ENCODE results near the gene TOP1.

The TOP1 gene

DNA sequence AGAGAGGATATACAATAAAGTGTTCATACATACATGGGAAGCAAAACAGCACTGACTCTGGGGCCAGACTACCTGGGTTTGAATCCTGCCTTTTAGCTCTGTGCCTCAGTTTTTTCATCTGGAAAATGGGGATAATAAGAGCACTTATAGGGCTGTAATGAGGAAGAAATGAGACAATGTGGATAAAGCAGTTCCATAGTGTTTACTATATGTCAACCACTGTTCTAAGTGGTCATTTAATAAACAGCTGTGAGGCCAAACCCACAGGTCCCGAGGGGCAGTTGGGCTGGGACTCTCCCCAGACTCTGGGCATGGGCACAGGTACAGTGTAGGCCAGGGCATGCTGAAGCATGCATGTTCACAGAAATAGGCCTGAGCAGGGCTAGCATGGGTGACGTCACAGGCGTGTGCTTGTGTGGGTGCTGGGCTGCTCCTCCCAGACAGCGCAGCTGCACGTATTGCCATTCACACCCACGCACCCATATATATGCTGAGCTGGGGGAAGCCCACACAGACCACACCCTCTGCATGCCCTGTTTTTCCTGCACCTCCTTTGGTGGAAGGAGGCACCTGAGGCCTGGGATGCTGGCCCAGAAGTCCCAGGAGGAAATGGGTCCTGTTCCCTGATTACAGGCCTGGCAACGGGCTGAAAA, 105.2 kb downstream of the TOP1 start:
- no peak for DNase-seq

DNA sequence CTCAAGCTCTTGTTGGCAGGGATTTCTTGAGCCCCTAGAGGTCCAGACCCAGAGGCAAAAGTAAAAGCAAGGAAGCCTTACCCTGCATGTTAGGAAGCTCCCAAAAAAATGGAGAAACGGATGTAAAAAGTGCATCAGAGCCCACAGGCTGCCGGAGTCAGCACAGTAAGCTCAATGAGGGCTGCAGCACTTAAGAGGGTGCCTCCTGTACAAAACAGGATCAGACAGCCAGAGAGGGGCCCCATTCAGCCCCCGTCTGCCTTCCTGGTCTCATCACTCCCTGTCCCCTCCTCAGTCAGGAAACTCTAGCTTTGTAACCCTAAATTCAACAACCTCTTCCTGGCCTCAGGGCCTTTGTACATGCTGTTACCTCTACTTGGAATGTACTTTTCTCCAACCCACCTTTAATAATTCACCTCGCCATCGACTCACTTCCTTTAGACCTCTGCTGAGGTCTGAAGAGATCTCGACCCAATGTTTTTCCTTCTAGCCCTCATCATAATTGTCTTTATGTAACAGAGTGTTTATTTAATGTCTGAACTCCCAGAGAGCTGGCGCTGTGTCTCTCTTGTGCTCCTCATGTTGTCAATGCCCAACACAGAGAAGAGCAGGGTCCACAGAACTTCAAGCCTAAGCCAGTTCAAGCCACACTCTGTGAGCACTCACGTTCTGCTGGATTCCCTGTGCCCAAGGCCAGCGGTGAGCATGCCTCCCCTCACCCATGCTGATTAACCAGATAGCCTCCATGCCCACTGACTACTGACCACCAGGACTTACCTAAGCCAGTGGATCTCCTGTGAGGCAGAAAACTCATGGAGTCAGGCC, 106.0 kb downstream of the TOP1 start:
- no peak for DNase-seq

DNA sequence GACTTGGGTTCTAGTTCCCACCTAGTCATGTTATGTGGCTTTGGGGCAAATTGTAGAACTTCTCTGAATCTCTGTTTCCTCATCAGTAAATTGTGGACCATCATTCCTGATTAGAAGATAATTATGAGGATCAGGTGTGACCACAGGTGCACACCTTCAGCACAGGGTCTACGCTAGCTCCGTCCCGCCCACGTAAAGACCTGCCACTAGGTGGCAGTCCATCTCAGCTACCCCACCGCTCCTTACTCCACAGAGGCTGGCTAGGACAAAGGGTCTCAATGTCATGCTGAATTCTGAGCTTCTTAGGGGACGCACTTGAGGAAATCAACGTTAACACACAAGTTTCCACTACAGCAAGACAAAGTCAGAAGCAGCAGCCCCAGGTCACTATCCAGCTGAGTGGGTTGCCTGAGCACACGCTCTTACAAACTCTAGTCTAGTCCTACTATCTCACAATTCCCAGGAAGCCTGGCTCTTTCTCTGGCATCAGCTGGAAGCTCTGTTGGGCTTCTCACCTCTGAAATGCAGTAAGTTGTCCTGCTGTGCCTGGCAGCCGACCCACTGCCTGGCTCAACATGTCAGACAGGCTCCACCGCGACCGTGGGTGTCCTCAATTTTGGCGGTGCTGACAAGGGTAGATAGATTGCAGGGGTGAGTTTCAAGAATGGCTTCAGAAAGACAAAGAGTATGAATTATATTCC, 106.7 kb downstream of the TOP1 start:
- DNase-seq, result peak; percentile 77

DNA sequence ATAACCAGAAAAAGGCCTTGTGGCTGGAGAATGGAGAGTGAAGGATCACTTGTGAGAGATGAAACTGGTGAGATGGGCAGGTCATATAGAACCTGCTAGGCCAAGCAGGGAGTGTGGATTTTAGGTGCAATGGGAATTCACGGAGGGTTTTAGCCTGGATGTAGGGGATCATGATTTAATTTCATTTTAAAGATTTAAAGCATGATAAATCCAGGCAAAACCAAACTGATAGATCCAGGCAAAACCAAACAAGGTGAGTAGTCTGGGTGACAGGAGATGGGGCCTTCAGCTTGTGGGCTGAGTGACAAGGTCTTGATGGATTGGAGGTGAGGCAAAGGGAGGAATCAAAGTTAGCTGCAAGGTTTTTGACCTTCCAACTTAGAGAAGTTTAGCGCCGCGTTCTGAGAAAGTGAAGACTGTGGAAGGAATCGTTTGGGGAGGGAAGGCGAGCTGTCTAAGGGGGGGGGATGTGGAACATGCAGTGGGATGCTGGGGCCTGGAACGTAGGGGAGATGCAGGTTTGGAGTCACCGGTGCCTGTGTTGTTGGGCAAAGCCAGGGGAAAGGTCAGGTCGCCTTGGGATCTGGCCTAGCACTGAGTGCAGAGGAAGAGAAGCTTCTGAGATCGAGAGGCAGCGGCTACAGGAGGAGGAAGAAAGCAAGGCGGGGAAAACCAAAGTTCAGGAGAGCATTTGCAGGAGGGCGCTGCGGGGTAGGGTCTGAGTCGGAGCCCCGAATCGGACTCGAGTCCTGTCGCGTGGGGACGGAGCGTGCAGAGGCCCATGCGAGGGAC, 107.5 kb downstream of the TOP1 start:
- peak; percentile 30 for DNase-seq

DNA sequence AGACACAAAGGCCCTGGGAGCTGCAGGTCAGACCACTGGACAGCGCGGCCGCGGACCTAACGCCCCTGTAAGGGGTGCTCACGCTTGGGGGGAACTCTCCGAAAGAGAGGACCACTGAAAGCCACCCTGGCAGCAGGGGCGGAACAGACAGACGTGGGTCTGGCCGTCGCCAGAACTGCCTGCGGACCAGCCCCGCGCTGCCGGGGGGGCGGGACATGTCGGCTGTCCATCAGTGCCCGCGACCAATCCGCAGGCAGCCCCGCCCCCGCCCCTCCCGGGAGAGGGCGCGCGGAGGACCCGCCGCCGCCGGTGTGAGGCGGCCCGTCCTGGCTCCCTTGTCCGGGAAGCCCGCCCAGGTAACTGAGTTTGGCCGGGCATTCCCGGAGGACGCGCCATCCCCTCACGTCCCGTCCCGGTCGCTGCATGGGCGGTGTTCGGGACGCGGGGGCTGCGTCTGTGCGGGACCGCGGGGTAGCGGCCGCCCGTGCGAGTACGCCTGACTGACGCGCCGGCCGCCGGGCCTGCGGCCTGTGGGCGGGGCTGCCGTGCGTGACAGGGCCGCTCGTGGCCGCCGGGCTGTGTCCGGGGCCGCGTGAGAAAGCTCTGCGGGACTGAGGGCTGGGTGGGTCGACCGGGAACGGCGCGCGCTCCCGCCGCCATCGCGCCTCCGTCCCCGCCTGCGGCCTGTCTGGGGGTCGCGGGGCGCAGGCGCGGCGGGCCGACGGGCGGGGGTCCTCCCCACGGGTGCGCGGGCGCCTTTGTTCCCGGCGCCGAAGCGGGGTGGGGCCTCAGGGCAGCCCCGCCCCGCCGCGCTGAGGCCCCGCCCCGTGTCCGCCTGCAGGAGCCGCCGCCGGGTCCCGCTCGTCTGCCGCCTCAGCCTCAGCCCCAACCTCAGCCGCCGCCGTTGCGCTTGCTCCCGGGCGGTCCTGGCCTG, 108.3 kb downstream of the TOP1 start, which contains the start of gene PLCG1:
TSS of gene PLCG1 (plus strand) at position 864 of the 934 bp plus-strand sequence. CDS start 99 bp downstream, outside the sequence.
- DNase-seq, result peak; percentile 86

DNA sequence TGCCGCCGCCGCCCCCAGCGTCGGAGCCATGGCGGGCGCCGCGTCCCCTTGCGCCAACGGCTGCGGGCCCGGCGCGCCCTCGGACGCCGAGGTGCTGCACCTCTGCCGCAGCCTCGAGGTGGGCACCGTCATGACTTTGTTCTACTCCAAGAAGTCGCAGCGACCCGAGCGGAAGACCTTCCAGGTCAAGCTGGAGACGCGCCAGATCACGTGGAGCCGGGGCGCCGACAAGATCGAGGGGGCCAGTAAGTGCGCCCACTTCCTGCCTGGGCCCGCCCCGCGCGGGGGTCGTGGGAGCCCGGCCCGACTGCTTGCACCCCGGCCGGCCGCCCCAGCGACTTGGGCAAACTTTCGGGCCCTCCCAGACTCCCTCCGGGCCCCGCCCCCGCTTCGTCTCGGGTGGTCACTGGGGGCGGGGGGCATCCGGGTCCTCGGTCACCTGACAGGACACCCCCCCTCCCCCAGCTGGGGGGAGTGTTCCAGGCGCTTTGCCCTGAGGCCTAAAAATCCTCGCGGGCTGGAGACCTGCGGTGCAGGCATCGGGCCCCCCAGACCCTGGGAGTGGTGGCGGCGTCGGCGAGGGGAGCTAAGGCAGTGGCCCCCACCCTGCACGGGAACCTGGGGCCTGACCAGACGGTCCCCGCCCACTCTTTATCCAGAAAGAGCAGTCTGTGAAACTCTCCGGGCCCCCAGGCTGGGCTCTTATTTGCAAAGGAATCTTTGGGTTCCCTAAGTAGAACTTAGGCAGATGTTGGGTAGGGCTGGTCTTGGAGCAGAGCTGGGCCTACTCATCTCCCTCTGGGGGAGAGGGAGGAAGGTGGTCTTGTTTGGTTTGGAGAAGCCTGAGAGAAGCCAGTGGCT, 109.2 kb downstream of the TOP1 start:
- DNase-seq, result peak; percentile 62

DNA sequence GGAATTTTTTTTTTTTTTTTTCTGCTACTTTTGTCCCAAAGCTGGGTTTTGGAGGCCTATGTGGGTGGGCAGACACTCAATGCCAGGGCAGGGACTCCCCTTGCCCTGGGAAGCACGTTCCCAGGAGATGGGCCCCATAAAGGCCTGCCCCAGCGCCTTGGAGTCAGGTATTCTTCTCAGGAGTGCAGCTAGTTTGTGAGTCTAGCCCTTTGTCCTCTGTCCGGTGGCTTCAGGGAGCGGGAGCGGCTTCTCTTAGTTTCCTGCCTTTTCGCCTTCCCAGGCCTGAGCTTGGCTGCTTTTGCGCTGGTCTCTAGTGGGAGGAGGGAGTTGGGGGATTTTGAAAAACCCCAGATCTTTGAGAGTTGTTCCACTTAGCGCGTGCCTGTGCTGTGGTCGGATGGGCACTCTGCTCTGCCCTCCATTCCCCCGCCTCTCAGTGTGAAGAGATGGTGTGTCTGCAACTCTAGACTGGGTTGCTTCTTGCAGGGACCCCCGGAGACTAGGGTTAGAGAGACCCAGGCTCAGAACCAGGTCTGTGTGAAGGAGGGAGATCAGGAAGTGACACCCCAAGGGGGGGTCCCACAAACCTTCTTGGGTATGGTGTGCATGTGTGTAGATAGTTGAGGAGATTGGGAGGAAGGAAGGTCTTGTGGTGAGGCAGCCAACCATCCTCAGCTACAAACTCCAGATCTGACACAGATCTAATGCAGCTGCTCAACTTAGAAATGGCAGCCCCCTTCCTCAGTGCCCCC, 110.0 kb downstream of the TOP1 start:
- DNase-seq, result no peak

DNA sequence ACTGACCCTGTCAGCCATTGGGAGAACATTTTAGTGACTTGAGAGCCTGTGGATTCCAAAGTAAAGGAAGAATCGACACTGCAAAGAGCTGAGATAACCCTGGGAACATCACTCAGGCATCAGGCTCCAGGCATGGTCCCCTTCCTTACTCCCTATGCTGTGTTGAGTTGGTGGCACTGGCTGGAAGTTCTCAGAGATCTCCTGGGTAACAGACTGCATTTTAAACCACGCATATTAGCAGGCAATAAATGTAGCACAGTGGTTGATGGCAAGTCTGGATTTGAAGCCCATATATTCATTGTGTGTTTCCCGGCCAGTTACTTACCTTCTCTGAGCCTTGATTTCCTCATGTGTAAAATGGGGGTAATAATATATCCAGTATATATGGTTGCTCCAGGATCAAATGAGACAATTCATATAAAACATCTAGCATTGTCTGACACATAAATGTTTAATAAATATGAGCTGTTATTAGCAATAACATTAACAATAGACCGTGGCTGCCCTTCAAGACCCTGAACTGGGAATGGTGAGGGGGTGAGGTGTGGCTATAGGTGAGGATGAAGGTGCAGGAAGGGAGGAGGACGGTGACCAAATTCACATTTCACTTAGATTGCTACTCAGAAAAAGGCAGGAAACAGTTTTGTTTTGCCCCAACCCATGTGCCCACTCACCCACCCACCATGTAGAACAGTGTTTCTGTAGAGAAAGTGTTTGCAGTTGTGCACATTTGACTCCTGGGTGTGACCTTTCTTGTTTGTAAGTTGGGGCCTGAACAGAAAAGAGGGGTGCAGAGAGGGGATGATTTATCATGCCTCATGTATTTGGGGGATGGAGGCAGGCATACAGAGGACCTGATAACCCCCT, 110.8 kb downstream of the TOP1 start:
- no peak for DNase-seq

DNA sequence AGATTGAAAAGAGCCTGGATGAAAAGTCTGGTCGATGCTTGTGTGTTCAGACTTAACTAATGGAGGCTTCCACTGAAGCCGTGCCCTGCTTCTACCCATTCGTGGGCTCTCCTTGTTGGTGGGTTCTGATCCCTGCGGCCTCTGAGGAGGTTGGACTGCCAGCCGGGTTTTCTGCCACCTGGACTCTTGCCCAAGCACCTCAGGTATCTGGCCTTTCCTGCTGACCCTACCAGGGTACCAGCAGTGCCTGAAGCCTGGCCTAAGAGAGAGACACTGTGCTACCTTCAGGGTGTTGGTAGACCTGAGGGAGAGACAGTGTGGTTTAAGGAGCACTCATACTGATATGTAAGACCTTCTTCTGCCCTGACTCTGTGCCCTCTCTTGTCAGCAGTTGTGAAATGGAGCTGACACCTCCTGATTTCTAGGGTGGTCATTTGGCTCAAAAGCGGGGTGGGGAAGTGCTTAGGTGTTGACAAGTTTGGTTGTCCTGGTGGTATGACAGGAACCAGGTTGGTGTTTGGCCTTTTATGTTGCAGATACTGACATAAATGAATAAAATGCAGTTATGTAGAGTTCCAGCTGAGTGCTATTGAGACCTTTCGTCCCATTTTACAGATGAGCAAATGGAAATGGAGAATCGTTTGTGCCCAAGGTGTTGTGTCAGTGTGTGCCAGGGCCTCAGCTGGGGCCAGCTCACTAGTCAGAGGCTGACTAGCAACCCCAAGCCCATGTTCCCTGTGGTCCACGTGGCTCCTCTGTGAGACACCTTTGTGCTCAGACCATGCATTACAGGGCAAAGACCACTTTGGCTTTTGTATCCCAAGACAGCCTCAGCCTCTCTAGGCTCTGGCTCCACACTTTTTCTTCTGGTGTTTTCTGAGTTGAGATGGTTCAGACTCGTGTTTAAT, 111.9 kb downstream of the TOP1 start:
- no peak for DNase-seq

DNA sequence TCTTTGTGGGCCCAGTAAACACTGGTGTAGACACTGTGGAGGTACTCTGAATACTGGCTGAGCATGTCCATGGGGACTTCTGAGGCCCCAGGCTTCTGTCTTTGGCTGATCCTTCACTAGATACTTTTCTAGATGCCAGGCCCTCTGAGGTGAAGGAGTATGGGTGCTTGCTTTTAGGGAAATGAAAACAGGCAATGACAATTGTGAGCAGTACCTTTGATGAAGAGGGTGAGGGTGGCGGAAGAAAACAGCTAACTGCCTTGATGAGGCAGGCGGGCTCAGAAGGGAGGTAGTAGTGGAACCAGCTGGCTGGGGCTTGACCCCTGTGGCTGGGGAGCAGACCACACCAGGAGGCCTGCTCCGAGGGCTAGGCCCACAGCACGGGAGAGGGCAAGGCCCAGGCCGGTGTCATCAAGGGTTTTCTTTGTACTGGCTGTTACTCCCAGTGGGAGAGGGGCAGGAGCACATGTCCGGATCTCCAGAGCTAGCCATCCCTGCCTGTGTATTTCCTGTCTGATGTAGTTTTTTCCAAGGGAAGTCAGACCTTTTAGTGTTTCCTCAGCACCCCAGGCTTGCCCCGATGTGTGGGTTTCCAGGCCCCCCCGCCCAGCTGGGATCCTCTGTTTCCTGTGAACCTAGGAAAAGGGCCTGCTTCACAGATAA, 112.7 kb downstream of the TOP1 start:
- no peak for DNase-seq

DNA sequence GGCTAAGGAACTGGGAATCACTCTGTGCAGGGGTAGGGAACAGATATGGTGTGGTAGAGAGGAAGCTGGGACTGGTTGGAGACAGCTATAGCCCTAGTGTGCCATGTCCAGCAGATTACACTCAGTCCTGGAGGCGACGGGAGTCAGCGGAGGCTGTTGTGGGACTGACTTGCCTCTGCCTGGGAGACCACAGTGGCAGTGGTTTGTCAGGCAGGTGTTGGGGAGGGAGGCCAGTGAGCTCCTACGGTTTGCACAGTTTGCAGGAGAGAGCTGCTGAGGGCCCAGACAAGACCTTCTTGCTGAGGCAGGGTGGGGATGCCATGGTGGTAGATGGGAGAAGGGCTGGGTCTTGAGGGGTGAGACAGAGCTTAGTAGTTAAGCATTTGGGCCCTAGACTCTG, 113.6 kb downstream of the TOP1 start:
- no peak for DNase-seq

DNA sequence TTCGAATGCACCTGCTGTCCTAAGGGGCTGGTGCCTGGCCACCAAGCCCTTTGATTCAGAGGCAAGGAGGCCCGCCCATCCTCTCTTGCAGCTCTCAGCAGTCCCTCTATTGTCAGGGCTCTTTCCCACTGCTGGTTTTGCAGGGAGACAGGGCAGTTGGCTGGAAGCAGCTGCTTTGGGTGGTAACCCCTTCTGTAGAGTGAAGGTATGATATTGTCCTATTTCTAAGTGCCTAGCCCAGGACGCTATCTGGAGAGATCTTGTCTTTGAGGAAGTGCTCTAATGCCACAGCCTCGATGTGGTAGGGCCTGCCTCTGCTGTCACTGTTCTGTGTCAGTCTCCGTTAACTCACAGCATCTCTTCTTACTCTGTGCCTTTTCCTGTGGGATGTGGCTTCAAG, 114.3 kb downstream of the TOP1 start:
- peak; percentile 72 for DNase-seq

DNA sequence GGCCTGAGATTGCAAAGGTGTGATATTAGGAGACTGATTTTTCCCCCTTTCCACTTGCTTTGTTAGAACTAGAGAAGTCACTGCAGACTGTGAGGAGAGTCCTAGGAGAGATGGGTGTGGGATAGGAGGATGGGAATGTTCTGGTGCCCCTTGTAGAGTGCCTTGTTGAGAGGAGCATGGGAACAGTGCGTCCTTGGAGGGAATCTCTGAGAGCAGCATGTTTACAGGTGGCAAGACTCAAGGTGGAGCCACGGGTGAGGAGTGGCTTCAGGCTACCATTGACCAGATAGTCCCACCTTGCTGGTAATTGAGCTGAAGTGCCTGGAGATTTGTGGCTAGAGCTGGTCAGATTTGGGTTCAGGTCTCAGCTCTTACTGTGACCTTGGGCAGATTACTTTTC, 114.7 kb downstream of the TOP1 start:
- DNase-seq, result no peak

DNA sequence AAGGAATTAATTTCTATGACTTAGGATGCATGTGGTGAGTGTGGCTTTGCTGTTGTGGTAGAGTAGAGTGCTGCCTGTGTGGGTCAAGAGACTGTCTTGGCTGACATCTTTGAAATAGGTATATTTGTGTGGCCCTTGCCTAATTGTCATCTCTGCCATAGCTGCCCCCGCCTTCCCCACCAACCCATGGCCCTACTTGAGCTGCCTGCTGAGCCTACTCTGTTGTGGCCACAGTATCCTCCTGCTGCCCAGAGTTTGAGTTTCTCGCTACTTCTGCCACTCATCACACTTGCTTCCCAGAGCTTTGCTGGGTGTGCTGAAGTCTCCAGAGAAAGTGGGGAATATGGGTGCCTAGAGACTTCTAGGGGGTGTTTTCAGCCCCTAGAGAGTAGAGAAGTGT, 116.7 kb downstream of the TOP1 start:
- no peak for DNase-seq

DNA sequence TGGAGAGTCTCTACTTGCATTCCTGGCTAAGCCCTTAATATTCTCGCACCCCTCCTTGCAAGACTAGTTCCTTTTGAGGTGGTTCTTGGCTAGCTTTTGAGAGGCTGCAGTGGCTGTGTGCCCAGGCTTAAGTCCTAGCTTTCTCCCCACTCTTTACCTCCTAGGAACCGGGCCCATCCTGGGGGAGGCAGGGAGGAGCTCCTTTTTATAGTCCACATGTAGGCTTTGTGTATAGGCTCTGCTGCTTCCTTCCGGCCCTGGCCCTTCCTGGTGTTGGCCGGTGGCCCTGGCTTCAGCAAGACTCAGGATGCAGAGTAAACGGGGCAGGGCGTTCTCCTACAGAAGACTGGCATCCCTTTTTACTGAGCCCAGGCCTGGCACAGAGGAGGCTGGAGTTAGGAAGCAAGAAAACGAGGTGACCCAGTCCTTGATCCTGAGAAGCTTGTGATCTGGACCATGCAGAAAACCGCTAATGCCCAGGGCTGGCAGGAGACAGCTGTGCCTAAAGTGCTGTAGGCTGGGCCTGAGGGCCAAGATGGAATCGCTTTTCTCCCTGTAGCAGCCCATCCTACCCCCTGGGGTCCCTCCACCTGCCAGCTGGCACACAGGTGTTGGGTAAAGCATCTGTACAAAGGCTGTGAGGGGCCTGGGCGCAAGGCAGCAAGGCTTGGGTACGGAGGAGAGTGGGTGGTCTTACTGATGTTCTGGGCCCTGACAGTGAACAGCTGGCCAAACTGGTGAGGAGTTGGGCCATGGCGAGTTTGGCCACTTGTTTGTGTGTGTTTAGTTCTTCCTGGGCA, 117.4 kb downstream of the TOP1 start:
- DNase-seq, result no peak

DNA sequence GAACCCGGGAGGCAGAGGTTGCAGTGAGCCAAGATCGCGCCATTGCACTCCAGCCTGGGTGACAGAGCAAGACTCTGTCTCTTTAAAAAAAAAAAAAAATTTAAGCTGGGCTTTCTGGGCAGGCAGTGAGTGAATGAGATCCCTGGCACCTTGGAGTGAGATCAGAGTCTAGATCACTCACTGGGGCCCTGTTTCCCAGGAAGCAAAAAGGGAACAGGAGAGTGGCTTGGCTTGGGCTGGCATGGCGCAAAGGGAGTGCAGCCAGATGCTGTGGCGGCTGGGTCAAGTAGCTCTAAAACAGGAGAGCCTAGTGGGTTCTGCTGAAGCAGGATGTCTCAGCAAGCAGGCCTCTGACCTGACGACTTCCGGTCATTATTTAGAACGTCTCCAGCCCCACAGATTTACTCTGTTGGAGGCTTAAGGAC, 119.2 kb downstream of the TOP1 start:
- no peak for DNase-seq

Measured in hematopoietic multipotent progenitor cell treated with erythropoietin and hydrocortisone succinate and interleukin-3 and kit ligand, for 6 days (in vitro differentiated cells).